ENCODE data around the gene ASIP.
"Not testable (repeated sequence)": the region's sequence is repeated elsewhere in the genome, so short reads cannot be mapped to it uniquely, and the experiment has no call there.

ASIP gene

GRCh38 chr20:34292496-34292895 lies 51.3 kb downstream of the ASIP start:
- CTCF ChIA-PET, result interaction anchor here (0.9 to 2.6 kb wide), 4 partner anchors 10 to 230 kb away, joined by 3 to 6 read pairs (median 4); partner anchors contain the start of gene AHCY
- no peaks in the 10 kb centered on the region for H3K4me1 ChIP-seq (ENCODE audit: control extremely low read depth in 1 of 4, control insufficient read depth in 4 of 4, insufficient read depth in 4 of 4, low read length in 3 of 4)
- H3K27me3 ChIP-seq (replicated peaks in 2 of 5; ENCODE audit: control insufficient read depth in 4 of 5, insufficient read depth in 5 of 5, low read length in 4 of 5), result no peaks in the 10 kb centered on the region
- peaks cover 3 to 84% (median 60%) of the 10 kb centered on the region in 4 experiments for H3K36me3 ChIP-seq (ENCODE audit: control insufficient read depth in 4 of 4, insufficient read depth in 4 of 4, low read length in 3 of 4)
- DNase-seq, result no peak
- POLR2A ChIA-PET, result no interaction called here
- H3K27ac ChIP-seq (ENCODE audit: insufficient read depth in 1 of 2, low read depth in 1 of 2, low read length in 2 of 2, poor library complexity in 1 of 2, severe bottlenecking in 2 of 2), result no peak overlapping the region
- no peak overlapping the region for H3K4me3 ChIP-seq (ENCODE audit: control insufficient read depth in 1 of 7, extremely low read depth in 1 of 7, insufficient read depth in 4 of 7, low read depth in 2 of 7, low read length in 6 of 7)
- no peaks in the 10 kb centered on the region for H3K9me3 ChIP-seq (ENCODE audit: control extremely low read depth in 1 of 5, control insufficient read depth in 4 of 5, insufficient read depth in 2 of 5, low read depth in 1 of 5, low read length in 4 of 5)
- WGBS (ENCODE audit: insufficient coverage), result 96% methylated on average over 3 of the region's 3 CpGs

- no peaks in the 10 kb centered on the region for H3K9me3 ChIP-seq (ENCODE audit: control extremely low read depth in 1 of 5, control insufficient read depth in 4 of 5, insufficient read depth in 2 of 5, low read depth in 1 of 5, low read length in 4 of 5)
- H3K27ac ChIP-seq (ENCODE audit: insufficient read depth in 1 of 2, low read depth in 1 of 2, low read length in 2 of 2, poor library complexity in 1 of 2, severe bottlenecking in 2 of 2), result no peak overlapping the region
- H3K36me3 ChIP-seq (ENCODE audit: control insufficient read depth in 4 of 4, insufficient read depth in 4 of 4, low read length in 3 of 4), result peaks cover 3 to 78% (median 54%) of the 10 kb centered on the region in 4 experiments
- WGBS (ENCODE audit: insufficient coverage), result 100% methylated on average over 4 of the region's 5 CpGs
- H3K4me1 ChIP-seq (ENCODE audit: control extremely low read depth in 1 of 4, control insufficient read depth in 4 of 4, insufficient read depth in 4 of 4, low read length in 3 of 4), result no peaks in the 10 kb centered on the region
- DNase-seq, result no peak
- H3K27me3 ChIP-seq (replicated peaks in 2 of 5; ENCODE audit: control insufficient read depth in 4 of 5, insufficient read depth in 5 of 5, low read length in 4 of 5), result no peaks in the 10 kb centered on the region
- CTCF ChIA-PET, result interaction anchor here (0.9 to 2.6 kb wide), 3 partner anchors 9 to 229 kb away, joined by 3 to 6 read pairs (median 4); partner anchors contain the start of gene AHCY
- POLR2A ChIA-PET, result no interaction called here
- no peak overlapping the region for H3K4me3 ChIP-seq (ENCODE audit: control insufficient read depth in 1 of 7, extremely low read depth in 1 of 7, insufficient read depth in 4 of 7, low read depth in 2 of 7, low read length in 6 of 7)
These were observed 51.9 kb downstream of the ASIP start for GRCh38 chr20:34293119-34293518.

DNA sequence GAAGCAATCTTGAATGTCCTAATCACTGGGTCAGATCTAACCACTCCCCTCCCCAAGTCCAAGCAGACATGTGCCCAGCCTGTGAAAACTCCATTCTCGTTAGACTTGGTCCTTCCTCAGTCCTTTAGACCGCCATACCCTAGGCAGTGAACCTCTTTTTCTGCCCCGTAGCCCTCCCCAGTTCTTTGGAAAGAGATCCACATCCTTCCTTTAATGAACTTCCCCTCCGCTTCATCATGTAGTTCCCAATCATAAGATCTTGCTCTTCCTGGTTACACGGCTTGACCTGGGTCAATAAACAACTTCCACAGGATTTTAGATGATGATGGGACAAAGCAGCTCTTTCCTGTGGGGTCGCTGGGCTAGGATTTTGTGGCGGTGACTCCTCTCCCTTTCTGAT lies 52.4 kb downstream of the ASIP start:
- 86% methylated on average over 3 of the region's 7 CpGs for WGBS (ENCODE audit: insufficient coverage)
- Histone ChIP-seq H3K36me3 (ENCODE audit: control insufficient read depth in 4 of 4, insufficient read depth in 4 of 4, low read length in 3 of 4) (peaks cover 3 to 73% (median 51%) of the 10 kb centered on the region in 4 experiments), H3K27ac (ENCODE audit: insufficient read depth in 1 of 2, low read depth in 1 of 2, low read length in 2 of 2, poor library complexity in 1 of 2, severe bottlenecking in 2 of 2) (no peak overlapping the region), H3K4me3 (ENCODE audit: control insufficient read depth in 1 of 7, extremely low read depth in 1 of 7, insufficient read depth in 4 of 7, low read depth in 2 of 7, low read length in 6 of 7) (no peak overlapping the region), H3K9me3 (ENCODE audit: control extremely low read depth in 1 of 5, control insufficient read depth in 4 of 5, insufficient read depth in 2 of 5, low read depth in 1 of 5, low read length in 4 of 5) (no peaks in the 10 kb centered on the region), H3K4me1 (ENCODE audit: control extremely low read depth in 1 of 4, control insufficient read depth in 4 of 4, insufficient read depth in 4 of 4, low read length in 3 of 4) (no peaks in the 10 kb centered on the region), H3K27me3 (replicated peaks in 2 of 5; ENCODE audit: control insufficient read depth in 4 of 5, insufficient read depth in 5 of 5, low read length in 4 of 5) (no peaks in the 10 kb centered on the region)
- CTCF ChIA-PET, result interaction anchor here (0.9 to 2.6 kb wide), 3 partner anchors 9 to 229 kb away, joined by 3 to 6 read pairs (median 4); partner anchors contain the start of gene AHCY
- DNase-seq, result no peak
- POLR2A ChIA-PET, result no interaction called here

GRCh38 chr20:34294563-34294962 lies 53.3 kb downstream of the ASIP start:
- Histone ChIP-seq H3K36me3 (ENCODE audit: control insufficient read depth in 4 of 4, insufficient read depth in 4 of 4, low read length in 3 of 4) (peaks cover 3 to 76% (median 48%) of the 10 kb centered on the region in 4 experiments), H3K4me1 (ENCODE audit: control extremely low read depth in 1 of 4, control insufficient read depth in 4 of 4, insufficient read depth in 4 of 4, low read length in 3 of 4) (no peaks in the 10 kb centered on the region), H3K9me3 (ENCODE audit: control extremely low read depth in 1 of 5, control insufficient read depth in 4 of 5, insufficient read depth in 2 of 5, low read depth in 1 of 5, low read length in 4 of 5) (no peaks in the 10 kb centered on the region), H3K27me3 (replicated peaks in 2 of 5; ENCODE audit: control insufficient read depth in 4 of 5, insufficient read depth in 5 of 5, low read length in 4 of 5) (no peaks in the 10 kb centered on the region), H3K4me3 (ENCODE audit: control insufficient read depth in 1 of 7, extremely low read depth in 1 of 7, insufficient read depth in 4 of 7, low read depth in 2 of 7, low read length in 6 of 7) (no peak overlapping the region), H3K27ac (ENCODE audit: insufficient read depth in 1 of 2, low read depth in 1 of 2, low read length in 2 of 2, poor library complexity in 1 of 2, severe bottlenecking in 2 of 2) (no peak overlapping the region)
- ChIA-PET CTCF (interaction anchor here (2.6 kb wide), 1 partner anchor 8 kb away, joined by 6 read pairs; the partner anchor contains the start of gene AHCY), POLR2A (interaction anchor here (0.5 kb wide), 1 partner anchor 737 kb away, joined by 9 read pairs; no protein-coding TSS in a partner anchor)
- 99% methylated on average over 7 of the region's 7 CpGs for WGBS (ENCODE audit: insufficient coverage)
- no peak for DNase-seq

- H3K27me3 ChIP-seq (replicated peaks in 2 of 5; ENCODE audit: control insufficient read depth in 4 of 5, insufficient read depth in 5 of 5, low read length in 4 of 5), result no peaks in the 10 kb centered on the region
- peaks cover 3 to 72% (median 42%) of the 10 kb centered on the region in 4 experiments for H3K36me3 ChIP-seq (ENCODE audit: control insufficient read depth in 4 of 4, insufficient read depth in 4 of 4, low read length in 3 of 4)
- no peak overlapping the region for H3K4me3 ChIP-seq (ENCODE audit: control insufficient read depth in 1 of 7, extremely low read depth in 1 of 7, insufficient read depth in 4 of 7, low read depth in 2 of 7, low read length in 6 of 7)
- no peak for DNase-seq
- H3K27ac ChIP-seq (ENCODE audit: insufficient read depth in 1 of 2, low read depth in 1 of 2, low read length in 2 of 2, poor library complexity in 1 of 2, severe bottlenecking in 2 of 2), result no peak overlapping the region
- WGBS (ENCODE audit: insufficient coverage), result 99% methylated on average over 20 of the region's 24 CpGs
- ChIA-PET CTCF (no interaction called here), POLR2A (no interaction called here)
- H3K4me1 ChIP-seq (ENCODE audit: control extremely low read depth in 1 of 4, control insufficient read depth in 4 of 4, insufficient read depth in 4 of 4, low read length in 3 of 4), result no peaks in the 10 kb centered on the region
- H3K9me3 ChIP-seq (ENCODE audit: control extremely low read depth in 1 of 5, control insufficient read depth in 4 of 5, insufficient read depth in 2 of 5, low read depth in 1 of 5, low read length in 4 of 5), result no peaks in the 10 kb centered on the region
These were observed 54.1 kb downstream of the ASIP start for GRCh38 chr20:34295284-34295683.

DNA sequence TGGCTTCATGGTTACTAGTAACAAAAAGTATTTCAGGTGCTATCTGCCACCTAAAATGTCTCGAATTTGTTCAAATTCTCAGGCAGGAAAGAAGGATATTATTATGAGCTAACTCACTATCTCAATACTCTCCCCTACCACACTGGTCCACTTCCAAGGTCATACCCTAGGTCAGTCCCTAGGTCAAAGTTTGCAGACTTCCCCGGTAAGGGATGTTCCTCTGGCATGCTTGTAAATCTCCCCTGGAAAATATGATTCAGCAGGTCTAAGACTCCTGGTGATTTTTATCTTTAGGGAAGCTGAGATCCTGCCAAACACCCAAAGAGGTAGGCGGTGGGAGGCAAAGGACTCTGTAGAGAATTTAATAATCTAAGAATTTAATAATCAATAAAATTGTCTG lies 55.2 kb downstream of the ASIP start:
- CTCF ChIA-PET, result interaction anchor here (1.2 to 1.7 kb wide), 2 partner anchors 9 to 16 kb away, joined by 3 to 4 read pairs; no protein-coding TSS in a partner anchor
- Histone ChIP-seq H3K4me1 (ENCODE audit: control extremely low read depth in 1 of 4, control insufficient read depth in 4 of 4, insufficient read depth in 4 of 4, low read length in 3 of 4) (peaks cover 0 to 10% (median 4%) of the 10 kb centered on the region in 4 experiments), H3K9me3 (ENCODE audit: control extremely low read depth in 1 of 5, control insufficient read depth in 4 of 5, insufficient read depth in 2 of 5, low read depth in 1 of 5, low read length in 4 of 5) (no peaks in the 10 kb centered on the region), H3K27ac (ENCODE audit: insufficient read depth in 1 of 2, low read depth in 1 of 2, low read length in 2 of 2, poor library complexity in 1 of 2, severe bottlenecking in 2 of 2) (peak overlapping the region in 1 of 2 experiments; percentile 31), H3K36me3 (ENCODE audit: control insufficient read depth in 4 of 4, insufficient read depth in 4 of 4, low read length in 3 of 4) (peaks cover 3 to 64% (median 33%) of the 10 kb centered on the region in 4 experiments), H3K4me3 (ENCODE audit: control insufficient read depth in 1 of 7, extremely low read depth in 1 of 7, insufficient read depth in 4 of 7, low read depth in 2 of 7, low read length in 6 of 7) (no peak overlapping the region), H3K27me3 (replicated peaks in 2 of 5; ENCODE audit: control insufficient read depth in 4 of 5, insufficient read depth in 5 of 5, low read length in 4 of 5) (no peaks in the 10 kb centered on the region)
- 80% methylated on average over 1 of the region's 3 CpGs for WGBS (ENCODE audit: insufficient coverage)
- POLR2A ChIA-PET, result no interaction called here
- DNase-seq, result no peak

- H3K27me3 ChIP-seq (replicated peaks in 2 of 5; ENCODE audit: control insufficient read depth in 4 of 5, insufficient read depth in 5 of 5, low read length in 4 of 5); POLR2A ChIA-PET; DNase-seq; H3K27ac ChIP-seq (ENCODE audit: insufficient read depth in 1 of 2, low read depth in 1 of 2, low read length in 2 of 2, poor library complexity in 1 of 2, severe bottlenecking in 2 of 2); H3K4me3 ChIP-seq (ENCODE audit: control insufficient read depth in 1 of 7, extremely low read depth in 1 of 7, insufficient read depth in 4 of 7, low read depth in 2 of 7, low read length in 6 of 7); H3K9me3 ChIP-seq (ENCODE audit: control extremely low read depth in 1 of 5, control insufficient read depth in 4 of 5, insufficient read depth in 2 of 5, low read depth in 1 of 5, low read length in 4 of 5): not testable (repeated sequence)
- CTCF ChIA-PET, result interaction anchor here (1.1 to 1.7 kb wide), 2 partner anchors 9 to 14 kb away, joined by 4 to 6 read pairs; no protein-coding TSS in a partner anchor
- no CpG with 5 or more reads among the region's 15 CpGs for whole genome bisulfite sequencing (ENCODE audit: insufficient coverage)
- Histone ChIP-seq H3K4me1 (ENCODE audit: control extremely low read depth in 1 of 4, control insufficient read depth in 4 of 4, insufficient read depth in 4 of 4, low read length in 3 of 4) (peaks cover 7 to 20% (median 13%) of the 10 kb centered on the region in 4 experiments), H3K36me3 (ENCODE audit: control insufficient read depth in 4 of 4, insufficient read depth in 4 of 4, low read length in 3 of 4) (peaks cover 3 to 45% (median 17%) of the 10 kb centered on the region in 4 experiments)
These were observed 57.1 kb downstream of the ASIP start for GRCh38 chr20:34298294-34298784.

Data from common myeloid progenitor, CD34-positive (primary cell).